GM12875 (cell line): ENCODE measurements around the gene TCF7L2.

Experiments used
- H3K4me3 ChIP-seq: one replicate; pipeline ENCODE4 v1.5.1; 2011; ENCODE audit warnings: low read depth, low read length, control low read depth
- CTCF ChIP-seq: IDR thresholded peaks from 2 replicates; pipeline ENCODE4 v1.5.1; 2011; ENCODE audit warnings: low read depth, mild to moderate bottlenecking, control low read depth, inconsistent platforms, low read length, moderate library complexity, borderline replicate concordance; ENCODE audit not compliant: insufficient read depth

The TCF7L2 gene

GRCh38 chr10:112959207-112959838 lies 9.3 kb downstream of the TCF7L2 start:
- no peak for TF ChIP-seq CTCF
- no peak overlapping the region for H3K4me3 ChIP-seq

- no peak for TF ChIP-seq CTCF
- H3K4me3 ChIP-seq: no peak overlapping the region
Observed at GRCh38 chr10:112960151-112960681, 10.2 kb downstream of the TCF7L2 start.

GRCh38 chr10:112961609-112962008 lies 11.6 kb downstream of the TCF7L2 start:
- TF ChIP-seq CTCF: no peak
- H3K4me3 ChIP-seq: no peak overlapping the region

GRCh38 chr10:112962343-112962742 lies 12.3 kb downstream of the TCF7L2 start:
- H3K4me3 ChIP-seq: no peak overlapping the region
- TF ChIP-seq CTCF: no peak

GRCh38 chr10:112963835-112964234 lies 13.8 kb downstream of the TCF7L2 start:
- H3K4me3 ChIP-seq: no peak overlapping the region
- no peak for TF ChIP-seq CTCF

GRCh38 chr10:112964482-112964881 lies 14.4 kb downstream of the TCF7L2 start:
- TF ChIP-seq CTCF: no peak

GRCh38 chr10:112966194-112966855 lies 16.3 kb downstream of the TCF7L2 start:
- no peak overlapping the region for H3K4me3 ChIP-seq
- TF ChIP-seq CTCF: no peak

More at GRCh38 chr10:112964482-112964881, 14.4 kb downstream of the TCF7L2 start:
- no peak overlapping the region for H3K4me3 ChIP-seq
